ENCODE results near the gene CCDC80. TPM values are rescaled to one million over a fixed set of nuclear protein-coding genes. Genes with fewer than 3 reads are reported as not detected.

Gene CCDC80
- total and polyA plus RNA-seq, 9 of the 15 experiments (the other 6 are each of a cell fraction or from before 2014, with no cell fraction given) = 0.17 to 2.0 (median 1.1) TPM

DNA sequence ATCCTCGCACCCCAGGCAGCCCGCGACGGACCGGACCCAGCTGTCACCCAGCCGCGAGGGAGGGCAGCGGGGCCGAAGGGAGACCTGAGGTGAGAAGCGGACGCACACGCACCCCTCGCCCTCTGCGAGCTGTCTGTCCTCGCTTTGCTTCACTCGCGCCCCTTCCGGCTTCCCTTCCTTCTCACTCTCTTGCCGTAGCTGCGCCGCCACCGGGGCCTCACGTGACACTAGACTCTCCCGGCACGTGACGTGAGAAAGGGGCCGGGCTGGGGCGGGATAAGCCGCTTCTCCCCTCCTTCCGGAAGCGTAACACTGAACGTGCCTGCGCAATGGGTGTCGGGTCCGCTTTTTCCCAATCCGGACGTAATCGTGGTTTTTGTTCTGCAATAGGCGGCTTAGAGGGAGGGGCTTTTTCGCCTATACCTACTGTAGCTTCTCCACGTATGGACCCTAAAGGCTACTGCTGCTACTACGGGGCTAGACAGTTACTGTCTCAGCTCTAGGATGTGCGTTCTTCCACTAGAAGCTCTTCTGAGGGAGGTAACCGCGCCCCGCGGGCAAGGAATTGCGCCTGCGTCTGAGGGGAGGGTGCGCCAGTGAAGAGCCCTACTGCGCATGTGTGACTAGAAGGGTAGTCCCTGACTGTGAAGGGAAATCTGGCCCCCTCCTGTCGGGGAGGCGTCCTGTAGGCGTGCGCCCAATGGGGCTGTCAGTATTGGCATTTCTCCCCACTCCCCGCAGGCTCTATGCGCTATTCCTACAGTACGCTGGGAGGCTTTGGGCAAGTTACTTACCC is 79.0 kb downstream of the CCDC80 start, which contains the start of the genes ATG3 and SLC35A5 (continued):
- TF ChIP-seq, protein P1, sequence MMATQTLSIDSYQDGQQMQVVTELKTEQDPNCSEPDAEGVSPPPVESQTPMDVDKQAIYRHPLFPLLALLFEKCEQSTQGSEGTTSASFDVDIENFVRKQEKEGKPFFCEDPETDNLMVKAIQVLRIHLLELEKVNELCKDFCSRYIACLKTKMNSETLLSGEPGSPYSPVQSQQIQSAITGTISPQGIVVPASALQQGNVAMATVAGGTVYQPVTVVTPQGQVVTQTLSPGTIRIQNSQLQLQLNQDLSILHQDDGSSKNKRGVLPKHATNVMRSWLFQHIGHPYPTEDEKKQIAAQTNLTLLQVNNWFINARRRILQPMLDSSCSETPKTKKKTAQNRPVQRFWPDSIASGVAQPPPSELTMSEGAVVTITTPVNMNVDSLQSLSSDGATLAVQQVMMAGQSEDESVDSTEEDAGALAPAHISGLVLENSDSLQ (IDR thresholded peaks at IDR 0.05) = peak; percentile 81
- TF ChIP-seq NELFE (IDR thresholded peaks at IDR 0.05; ENCODE audit: insufficient read depth, insufficient read length) (no peak), DIDO1 (tag; IDR thresholded peaks at IDR 0.05; ENCODE audit: low read depth) (peak; percentile 90), CREB1 (IDR thresholded peaks at IDR 0.05) (peak; percentile 51), CREB1 (CRISPR knock-in tag; IDR thresholded peaks at IDR 0.05) (peak; percentile 50; the same call in 1 of the 2 replicates), IRF2 (CRISPR knock-in tag; IDR thresholded peaks at IDR 0.05) (no peak), ZC3H4 (CRISPR knock-in tag; IDR thresholded peaks at IDR 0.05; ENCODE audit: borderline replicate concordance) (no peak), MAZ (CRISPR knock-in tag; conservative IDR thresholded peaks at IDR 0.05 in 1 of 2, IDR thresholded peaks at IDR 0.05 in 1 of 2) (peak; percentile 55 to 90), USF2 (CRISPR knock-in tag; IDR thresholded peaks at IDR 0.05) (peak; percentile 100), HDAC6 (IDR thresholded peaks at IDR 0.05; ENCODE audit: low read depth, low read length) (no peak), LEF1 (IDR thresholded peaks at IDR 0.05) (peak; percentile 80; the same call in 1 of the 2 replicates), KDM4B (IDR thresholded peaks at IDR 0.05; ENCODE audit: borderline replicate concordance in 2 of 2, low read depth in 1 of 2) (peak in 1 of 2 experiments; percentile 72; a peak in 1 of 4 replicates), ZBTB5 (IDR thresholded peaks at IDR 0.05) (no peak), CBFB (CRISPR knock-in tag; IDR thresholded peaks at IDR 0.05) (no peak), SETDB1 (IDR thresholded peaks at IDR 0.05; ENCODE audit: low read length) (no peak), RBM39 (optimal IDR thresholded peaks at IDR 0.05; ENCODE audit: low read depth, low read length) (no peak), DDX20 (tag; IDR thresholded peaks at IDR 0.05; ENCODE audit: low read depth) (no peak), ZFP1 (CRISPR knock-in tag; IDR thresholded peaks at IDR 0.05) (no peak), SREBF2 (CRISPR knock-in tag; IDR thresholded peaks at IDR 0.05) (no peak), NCOA6 (IDR thresholded peaks at IDR 0.05) (peak; percentile 52)
- TF ChIP-seq, protein P2, sequence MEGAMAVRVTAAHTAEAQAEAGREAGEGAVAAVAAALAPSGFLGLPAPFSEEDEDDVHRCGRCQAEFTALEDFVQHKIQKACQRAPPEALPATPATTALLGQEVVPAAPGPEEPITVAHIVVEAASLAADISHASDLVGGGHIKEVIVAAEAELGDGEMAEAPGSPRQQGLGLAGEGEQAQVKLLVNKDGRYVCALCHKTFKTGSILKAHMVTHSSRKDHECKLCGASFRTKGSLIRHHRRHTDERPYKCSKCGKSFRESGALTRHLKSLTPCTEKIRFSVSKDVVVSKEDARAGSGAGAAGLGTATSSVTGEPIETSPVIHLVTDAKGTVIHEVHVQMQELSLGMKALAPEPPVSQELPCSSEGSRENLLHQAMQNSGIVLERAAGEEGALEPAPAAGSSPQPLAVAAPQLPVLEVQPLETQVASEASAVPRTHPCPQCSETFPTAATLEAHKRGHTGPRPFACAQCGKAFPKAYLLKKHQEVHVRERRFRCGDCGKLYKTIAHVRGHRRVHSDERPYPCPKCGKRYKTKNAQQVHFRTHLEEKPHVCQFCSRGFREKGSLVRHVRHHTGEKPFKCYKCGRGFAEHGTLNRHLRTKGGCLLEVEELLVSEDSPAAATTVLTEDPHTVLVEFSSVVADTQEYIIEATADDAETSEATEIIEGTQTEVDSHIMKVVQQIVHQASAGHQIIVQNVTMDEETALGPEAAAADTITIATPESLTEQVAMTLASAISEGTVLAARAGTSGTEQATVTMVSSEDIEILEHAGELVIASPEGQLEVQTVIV (CRISPR knock-in tag; IDR thresholded peaks at IDR 0.05; ENCODE audit: borderline replicate concordance) = no peak

Data from K562 (cell line).